Measurements from ENCODE around the gene NPNT. TPM values are rescaled to one million over a fixed set of nuclear protein-coding genes. Genes with fewer than 3 reads are reported as not detected.

Gene NPNT
- total RNA-seq, 1 donor from 2014 or later = under 0.01 TPM

GRCh38 chr4:105917171-105917685 is 22.0 kb downstream of the NPNT start:
- DNase-seq (ENCODE audit: low read depth in 2 of 2) = no peak

- no peak for DNase-seq (ENCODE audit: low read depth in 2 of 2)
Measured at GRCh38 chr4:105921301-105921700, 26.0 kb downstream of the NPNT start.

GRCh38 chr4:105923497-105924238 is 28.4 kb downstream of the NPNT start:
- DNase-seq (ENCODE audit: low read depth in 2 of 2) = no peak

- no peak for DNase-seq (ENCODE audit: low read depth in 2 of 2)
Measured at GRCh38 chr4:105924341-105924740, 29.1 kb downstream of the NPNT start.

- DNase-seq (ENCODE audit: low read depth in 2 of 2) = no peak
Measured at GRCh38 chr4:105930698-105931097, 35.4 kb downstream of the NPNT start.

- DNase-seq (ENCODE audit: low read depth in 2 of 2) = no peak
Measured at GRCh38 chr4:105933083-105933482, 37.8 kb downstream of the NPNT start.

GRCh38 chr4:105934386-105934785 is 39.1 kb downstream of the NPNT start:
- no peak for DNase-seq (ENCODE audit: low read depth in 2 of 2)

- no peak for DNase-seq (ENCODE audit: low read depth in 2 of 2)
Measured at GRCh38 chr4:105936901-105937300, 41.6 kb downstream of the NPNT start.

GRCh38 chr4:105937759-105938158 is 42.5 kb downstream of the NPNT start:
- DNase-seq (ENCODE audit: low read depth in 2 of 2) = no peak

GRCh38 chr4:105943234-105943633 is 48.0 kb downstream of the NPNT start:
- no peak for DNase-seq (ENCODE audit: low read depth in 2 of 2)

- no peak for DNase-seq (ENCODE audit: low read depth in 2 of 2)
Measured at GRCh38 chr4:105944540-105944939, 49.3 kb downstream of the NPNT start.

- no peak for DNase-seq (ENCODE audit: low read depth in 2 of 2)
Measured at GRCh38 chr4:105946771-105947170, 51.5 kb downstream of the NPNT start.

GRCh38 chr4:105950701-105951100 is 55.4 kb downstream of the NPNT start:
- DNase-seq (ENCODE audit: low read depth in 2 of 2) = no peak

- DNase-seq (ENCODE audit: low read depth in 2 of 2) = no peak
Measured at GRCh38 chr4:105951198-105951597, 55.9 kb downstream of the NPNT start.

- no peak for DNase-seq (ENCODE audit: low read depth in 2 of 2)
Measured at GRCh38 chr4:105952591-105952990, 57.3 kb downstream of the NPNT start.

- DNase-seq (ENCODE audit: low read depth in 2 of 2) = no peak
Measured at GRCh38 chr4:105956569-105956968, 61.3 kb downstream of the NPNT start.

GRCh38 chr4:105957680-105958079 is 62.4 kb downstream of the NPNT start:
- no peak for DNase-seq (ENCODE audit: low read depth in 2 of 2)

GRCh38 chr4:105963461-105964400 is 68.5 kb downstream of the NPNT start:
- DNase-seq (ENCODE audit: low read depth in 2 of 2) = no peak

GRCh38 chr4:105965183-105965800 is 70.0 kb downstream of the NPNT start:
- DNase-seq (ENCODE audit: low read depth in 2 of 2) = peak in 1 of 2 donors; percentile 72

- DNase-seq (ENCODE audit: low read depth in 2 of 2) = peak; percentile 37 to 47
Measured at GRCh38 chr4:105966051-105966450, 70.8 kb downstream of the NPNT start.

- peak in 1 of 2 donors; percentile 28 for DNase-seq (ENCODE audit: low read depth in 2 of 2)
Measured at GRCh38 chr4:105967058-105967658, 71.9 kb downstream of the NPNT start.
